ENCODE results near the gene FBXO21.
"Not testable (repeated sequence)": the region's sequence is repeated elsewhere in the genome, so short reads cannot be mapped to it uniquely, and the experiment has no call there.

The FBXO21 gene, protein sequence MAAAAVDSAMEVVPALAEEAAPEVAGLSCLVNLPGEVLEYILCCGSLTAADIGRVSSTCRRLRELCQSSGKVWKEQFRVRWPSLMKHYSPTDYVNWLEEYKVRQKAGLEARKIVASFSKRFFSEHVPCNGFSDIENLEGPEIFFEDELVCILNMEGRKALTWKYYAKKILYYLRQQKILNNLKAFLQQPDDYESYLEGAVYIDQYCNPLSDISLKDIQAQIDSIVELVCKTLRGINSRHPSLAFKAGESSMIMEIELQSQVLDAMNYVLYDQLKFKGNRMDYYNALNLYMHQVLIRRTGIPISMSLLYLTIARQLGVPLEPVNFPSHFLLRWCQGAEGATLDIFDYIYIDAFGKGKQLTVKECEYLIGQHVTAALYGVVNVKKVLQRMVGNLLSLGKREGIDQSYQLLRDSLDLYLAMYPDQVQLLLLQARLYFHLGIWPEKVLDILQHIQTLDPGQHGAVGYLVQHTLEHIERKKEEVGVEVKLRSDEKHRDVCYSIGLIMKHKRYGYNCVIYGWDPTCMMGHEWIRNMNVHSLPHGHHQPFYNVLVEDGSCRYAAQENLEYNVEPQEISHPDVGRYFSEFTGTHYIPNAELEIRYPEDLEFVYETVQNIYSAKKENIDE

DNA sequence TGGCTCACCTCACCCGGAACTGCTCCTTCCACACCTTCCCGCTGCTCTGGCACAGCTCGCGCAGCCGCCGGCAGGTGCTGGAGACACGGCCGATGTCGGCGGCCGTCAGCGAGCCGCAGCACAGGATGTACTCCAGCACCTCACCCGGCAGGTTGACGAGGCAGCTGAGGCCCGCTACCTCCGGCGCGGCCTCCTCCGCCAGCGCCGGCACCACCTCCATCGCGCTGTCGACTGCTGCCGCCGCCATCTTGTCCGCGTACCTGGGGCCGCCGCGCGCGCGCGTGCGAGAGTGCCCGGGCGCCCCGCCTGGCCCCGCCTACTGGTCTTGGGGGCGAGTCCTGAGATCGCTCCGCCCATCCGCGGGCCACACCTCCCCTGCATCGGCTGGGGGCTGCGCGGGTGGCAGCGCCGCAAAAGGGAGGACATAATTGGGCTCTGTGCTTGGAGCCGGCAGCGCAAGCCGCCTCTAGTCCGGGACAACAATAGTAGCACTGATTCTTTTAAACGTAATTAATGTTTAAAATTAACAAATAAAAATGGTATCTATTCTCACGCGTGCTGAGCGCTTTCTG lies at the start of gene FBXO21:
TSS of gene FBXO21 (minus strand) at position 261 of the 572 bp plus-strand sequence. CDS start at position 247, 14 bp downstream.
- Histone ChIP-seq H3K27me3 (ENCODE audit: insufficient read depth, low read length) (no peaks in the 10 kb centered on the region; the same call in 1 of the 2 replicates), H3K4me3 (ENCODE audit: low read length) (peak within 1 kb of the TSS; percentile 99), H3K4me1 (ENCODE audit: insufficient read depth, low read length) (peaks cover 12% of the 10 kb centered on the region; the same call in 1 of the 2 replicates), H3K27ac (ENCODE audit: low read length) (no peak within 1 kb of the TSS), H3K9me3 (ENCODE audit: insufficient read depth, low read depth, low read length) (no peaks in the 10 kb centered on the region; the same call in 1 of the 2 replicates), H3K9ac (ENCODE audit: low read depth, low read length) (peak within 1 kb of the TSS; percentile 89), H3K36me3 (ENCODE audit: insufficient read depth, low read depth, low read length) (peaks cover 24% of the 10 kb centered on the region)

DNA sequence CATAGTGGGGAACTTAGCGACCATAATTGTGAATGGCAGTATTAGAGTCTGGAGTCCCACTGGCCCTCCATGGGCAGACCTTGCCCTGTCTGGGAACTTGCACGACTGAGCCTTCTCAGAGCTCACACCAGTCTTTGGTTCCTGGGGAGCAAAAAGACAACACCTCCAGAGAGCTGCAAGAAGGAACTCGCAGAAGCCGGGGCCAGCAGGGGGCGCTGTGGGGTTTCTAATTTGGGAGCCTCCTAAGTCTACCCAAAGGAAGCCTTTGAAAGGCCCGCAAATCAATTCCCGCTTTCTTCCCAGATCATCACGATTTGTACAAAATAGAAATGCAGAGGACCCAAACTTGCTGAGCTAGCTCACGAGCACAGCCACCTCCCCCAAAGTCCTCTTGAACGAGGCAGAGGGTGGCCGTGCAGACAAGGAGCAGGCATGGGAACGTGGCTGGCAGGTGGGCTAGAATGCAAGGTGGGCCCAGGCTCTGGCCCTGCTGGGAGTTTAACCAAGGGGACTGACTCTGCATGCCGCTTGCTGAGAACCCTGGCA lies 46.3 kb upstream of the FBXO21 start:
- no peaks in the 10 kb centered on the region for H3K36me3 ChIP-seq (ENCODE audit: insufficient read depth, low read depth, low read length)
- no peak overlapping the region for H3K9ac ChIP-seq (ENCODE audit: low read depth, low read length)
- no peak overlapping the region for H3K4me3 ChIP-seq (ENCODE audit: low read length)
- H3K9me3 ChIP-seq (ENCODE audit: insufficient read depth, low read depth, low read length): no peaks in the 10 kb centered on the region
- no peaks in the 10 kb centered on the region for H3K27me3 ChIP-seq (ENCODE audit: insufficient read depth, low read length)
- H3K4me1 ChIP-seq (ENCODE audit: insufficient read depth, low read length): peaks cover 14% of the 10 kb centered on the region; the same call in 1 of the 2 replicates
- no peak overlapping the region for H3K27ac ChIP-seq (ENCODE audit: low read length)

DNA sequence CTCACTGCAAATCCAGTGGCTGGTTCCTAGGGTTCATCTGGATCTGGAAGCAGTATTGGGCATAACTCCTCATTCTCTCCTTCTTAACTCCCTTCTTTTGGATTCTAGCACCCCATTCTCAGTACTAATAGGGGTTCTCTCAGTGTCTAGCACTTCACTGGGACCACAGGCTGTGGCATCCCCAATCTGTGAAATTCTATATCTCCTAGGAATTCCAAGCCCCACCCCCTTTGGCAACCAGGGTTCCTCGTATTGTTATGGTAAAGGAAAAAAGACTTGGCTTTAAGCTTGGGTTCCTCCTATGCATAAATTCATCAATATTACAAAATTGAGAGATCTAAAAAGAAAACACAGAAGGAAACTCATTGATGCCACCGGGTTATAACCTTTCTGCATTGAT lies 45.0 kb upstream of the FBXO21 start:
- Histone ChIP-seq H3K9ac (ENCODE audit: low read depth, low read length) (no peak overlapping the region), H3K4me1 (ENCODE audit: insufficient read depth, low read length) (peaks cover 14% of the 10 kb centered on the region; the same call in 1 of the 2 replicates), H3K27ac (ENCODE audit: low read length) (no peak overlapping the region), H3K4me3 (ENCODE audit: low read length) (no peak overlapping the region), H3K9me3 (ENCODE audit: insufficient read depth, low read depth, low read length) (no peaks in the 10 kb centered on the region), H3K36me3 (ENCODE audit: insufficient read depth, low read depth, low read length) (no peaks in the 10 kb centered on the region), H3K27me3 (ENCODE audit: insufficient read depth, low read length) (no peaks in the 10 kb centered on the region)

DNA sequence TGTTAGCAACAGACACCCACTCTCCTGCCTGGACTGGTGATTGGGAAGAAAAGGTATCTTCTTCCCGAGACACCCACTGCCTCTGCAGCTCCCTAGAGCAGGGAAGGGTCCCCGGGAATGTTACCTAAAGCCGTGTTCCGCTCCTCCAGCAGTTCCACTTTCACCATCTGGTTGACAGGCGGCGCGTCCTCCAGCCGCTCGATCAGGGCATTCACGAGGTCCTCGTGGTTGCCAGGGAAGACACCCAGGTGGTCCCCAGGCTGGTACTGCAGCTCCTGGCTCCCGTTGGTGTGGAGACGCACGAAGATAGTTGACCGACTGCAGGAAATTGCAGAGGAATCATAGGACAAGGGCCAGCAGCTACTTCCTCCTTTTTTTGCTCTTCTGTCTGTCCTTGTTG lies 44.2 kb upstream of the FBXO21 start:
- H3K9ac ChIP-seq (ENCODE audit: low read depth, low read length): no peak overlapping the region
- H3K4me3 ChIP-seq (ENCODE audit: low read length): no peak overlapping the region
- no peak overlapping the region for H3K27ac ChIP-seq (ENCODE audit: low read length)
- H3K9me3 ChIP-seq (ENCODE audit: insufficient read depth, low read depth, low read length): no peaks in the 10 kb centered on the region
- no peaks in the 10 kb centered on the region for H3K36me3 ChIP-seq (ENCODE audit: insufficient read depth, low read depth, low read length)
- H3K27me3 ChIP-seq (ENCODE audit: insufficient read depth, low read length): no peaks in the 10 kb centered on the region
- peaks cover 14% of the 10 kb centered on the region; the same call in 1 of the 2 replicates for H3K4me1 ChIP-seq (ENCODE audit: insufficient read depth, low read length)

DNA sequence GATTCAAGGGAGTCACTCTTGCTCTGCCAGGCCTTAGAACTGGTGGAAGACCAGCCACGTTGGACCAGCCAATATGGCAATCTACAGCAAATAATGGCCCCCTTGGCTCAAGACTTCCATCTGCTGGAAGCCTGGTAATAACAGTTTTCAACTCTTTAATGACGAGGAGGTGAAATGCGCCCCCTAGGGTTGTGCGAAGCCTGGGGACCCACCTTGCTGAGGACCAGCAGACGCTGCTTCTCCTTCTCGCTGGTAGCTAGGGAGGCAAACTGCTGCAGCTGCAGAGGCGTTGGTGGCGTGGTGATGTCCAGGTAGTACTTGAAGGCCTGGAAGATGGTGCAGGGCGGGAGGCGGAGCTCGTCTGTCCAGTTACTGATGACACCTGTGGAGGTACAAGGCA lies 41.5 kb upstream of the FBXO21 start:
- H3K9ac ChIP-seq (ENCODE audit: low read depth, low read length): no peak overlapping the region
- no peaks in the 10 kb centered on the region for H3K27me3 ChIP-seq (ENCODE audit: insufficient read depth, low read length)
- no peak overlapping the region for H3K4me3 ChIP-seq (ENCODE audit: low read length)
- H3K9me3 ChIP-seq (ENCODE audit: insufficient read depth, low read depth, low read length): no peaks in the 10 kb centered on the region
- no peaks in the 10 kb centered on the region for H3K36me3 ChIP-seq (ENCODE audit: insufficient read depth, low read depth, low read length)
- peaks cover 14% of the 10 kb centered on the region; the same call in 1 of the 2 replicates for H3K4me1 ChIP-seq (ENCODE audit: insufficient read depth, low read length)
- no peak overlapping the region for H3K27ac ChIP-seq (ENCODE audit: low read length)

DNA sequence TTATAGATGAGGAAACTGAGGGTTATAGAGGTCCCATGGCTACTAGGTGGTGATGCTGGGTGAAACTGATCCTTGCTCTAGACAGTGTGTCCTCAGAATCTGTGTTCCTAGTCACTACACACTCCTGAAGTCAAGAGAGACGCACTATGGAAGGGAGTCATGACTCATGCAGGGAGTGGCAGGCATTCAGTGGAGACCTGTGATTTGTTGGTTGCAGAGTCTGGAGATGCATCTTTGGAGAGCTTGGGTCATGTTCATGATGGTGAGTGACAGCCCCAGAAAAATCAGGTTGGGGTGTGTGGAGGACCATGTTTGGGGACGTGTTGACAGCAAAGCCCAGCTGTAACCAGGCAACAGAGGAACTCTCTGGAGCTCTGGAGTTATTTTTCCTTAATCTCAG lies 38.0 kb upstream of the FBXO21 start:
- Histone ChIP-seq H3K27me3 (ENCODE audit: insufficient read depth, low read length) (no peaks in the 10 kb centered on the region), H3K4me1 (ENCODE audit: insufficient read depth, low read length) (no peaks in the 10 kb centered on the region), H3K36me3 (ENCODE audit: insufficient read depth, low read depth, low read length) (no peaks in the 10 kb centered on the region), H3K27ac (ENCODE audit: low read length) (no peak overlapping the region), H3K9ac (ENCODE audit: low read depth, low read length) (no peak overlapping the region), H3K4me3 (ENCODE audit: low read length) (no peak overlapping the region), H3K9me3 (ENCODE audit: insufficient read depth, low read depth, low read length) (no peaks in the 10 kb centered on the region)

DNA sequence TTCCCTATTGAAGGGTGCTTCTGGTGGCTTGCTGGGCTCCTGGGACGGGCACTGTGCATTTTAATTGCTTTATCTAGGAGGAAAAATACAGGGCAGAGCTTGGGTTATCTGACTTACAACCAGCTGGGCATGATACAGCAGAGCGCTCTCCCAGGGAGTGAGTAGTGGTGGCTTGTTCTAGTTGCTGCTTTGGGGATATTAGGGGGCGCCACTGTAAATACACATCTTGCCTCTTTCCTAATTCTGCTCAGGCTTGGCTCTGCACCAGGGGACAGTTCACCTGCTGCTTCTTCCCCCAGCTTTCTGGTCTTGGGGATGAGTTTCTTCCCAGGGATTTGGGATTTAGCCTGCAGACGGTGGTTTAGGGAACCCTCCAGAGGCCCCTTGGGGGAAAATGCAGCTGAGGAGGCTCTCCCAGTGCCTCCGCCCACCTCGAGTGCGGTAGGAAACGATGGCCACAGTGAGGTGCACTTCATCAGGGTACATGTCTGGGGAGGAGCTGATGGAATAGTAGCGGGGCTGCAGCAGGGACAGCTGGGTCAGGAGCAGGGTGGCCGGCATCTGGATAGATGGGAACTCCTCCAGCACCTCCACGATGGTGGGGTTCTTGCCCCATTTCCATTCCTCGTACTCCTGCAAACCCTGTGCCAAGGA lies 36.9 kb upstream of the FBXO21 start:
- no peaks in the 10 kb centered on the region for H3K36me3 ChIP-seq (ENCODE audit: insufficient read depth, low read depth, low read length)
- H3K27me3 ChIP-seq (ENCODE audit: insufficient read depth, low read length): no peaks in the 10 kb centered on the region
- H3K9ac ChIP-seq (ENCODE audit: low read depth, low read length): no peak overlapping the region
- H3K9me3 ChIP-seq (ENCODE audit: insufficient read depth, low read depth, low read length): no peaks in the 10 kb centered on the region
- H3K27ac ChIP-seq (ENCODE audit: low read length): no peak overlapping the region
- H3K4me3 ChIP-seq (ENCODE audit: low read length): no peak overlapping the region
- H3K4me1 ChIP-seq (ENCODE audit: insufficient read depth, low read length): no peaks in the 10 kb centered on the region

DNA sequence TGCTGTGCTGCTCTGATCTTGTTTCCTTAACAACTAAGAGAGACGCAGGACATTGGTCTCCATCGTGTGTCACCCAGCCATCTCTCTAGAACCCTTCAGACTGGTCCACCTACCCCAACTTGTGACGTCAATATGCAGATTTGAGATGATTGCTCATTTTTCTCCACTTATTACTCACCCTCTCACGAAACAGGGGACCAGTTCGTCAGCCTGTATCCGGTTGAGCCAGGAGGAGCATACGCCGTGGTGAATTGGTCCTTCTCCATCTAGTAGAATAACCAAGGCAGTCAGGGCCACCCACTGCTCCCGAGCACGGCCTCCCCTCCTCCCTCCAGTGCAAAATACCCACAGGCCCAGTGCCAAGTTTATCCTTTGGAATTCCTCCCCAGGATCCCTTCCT lies 36.2 kb upstream of the FBXO21 start:
- no peak overlapping the region for H3K9ac ChIP-seq (ENCODE audit: low read depth, low read length)
- no peak overlapping the region for H3K4me3 ChIP-seq (ENCODE audit: low read length)
- H3K9me3 ChIP-seq (ENCODE audit: insufficient read depth, low read depth, low read length): no peaks in the 10 kb centered on the region
- no peaks in the 10 kb centered on the region for H3K27me3 ChIP-seq (ENCODE audit: insufficient read depth, low read length)
- H3K4me1 ChIP-seq (ENCODE audit: insufficient read depth, low read length): no peaks in the 10 kb centered on the region
- no peak overlapping the region for H3K27ac ChIP-seq (ENCODE audit: low read length)
- H3K36me3 ChIP-seq (ENCODE audit: insufficient read depth, low read depth, low read length): no peaks in the 10 kb centered on the region

DNA sequence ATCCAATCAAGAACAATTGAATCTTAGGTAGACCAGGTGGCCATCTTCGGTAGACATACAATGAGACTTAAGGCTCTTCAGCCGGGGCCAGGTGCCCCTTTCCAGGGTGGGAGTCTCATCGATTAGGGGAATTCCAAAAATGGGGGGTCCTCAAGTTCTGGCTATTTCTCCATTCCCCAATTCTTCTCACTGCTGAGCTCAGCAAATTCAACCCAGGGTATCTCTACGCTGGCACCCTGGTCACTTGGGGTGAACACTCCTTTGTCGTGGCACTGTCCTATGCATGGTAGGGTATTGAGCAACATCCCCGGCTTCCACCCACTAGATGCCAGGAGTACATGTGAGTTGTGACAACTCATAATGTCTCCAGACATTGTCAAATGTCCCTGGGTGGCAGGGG lies 34.9 kb upstream of the FBXO21 start:
- no peaks in the 10 kb centered on the region for H3K4me1 ChIP-seq (ENCODE audit: insufficient read depth, low read length)
- H3K4me3 ChIP-seq (ENCODE audit: low read length): no peak overlapping the region
- H3K36me3 ChIP-seq (ENCODE audit: insufficient read depth, low read depth, low read length): no peaks in the 10 kb centered on the region
- no peak overlapping the region for H3K9ac ChIP-seq (ENCODE audit: low read depth, low read length)
- H3K27ac ChIP-seq (ENCODE audit: low read length): no peak overlapping the region
- H3K9me3 ChIP-seq (ENCODE audit: insufficient read depth, low read depth, low read length): no peaks in the 10 kb centered on the region
- no peaks in the 10 kb centered on the region for H3K27me3 ChIP-seq (ENCODE audit: insufficient read depth, low read length)

DNA sequence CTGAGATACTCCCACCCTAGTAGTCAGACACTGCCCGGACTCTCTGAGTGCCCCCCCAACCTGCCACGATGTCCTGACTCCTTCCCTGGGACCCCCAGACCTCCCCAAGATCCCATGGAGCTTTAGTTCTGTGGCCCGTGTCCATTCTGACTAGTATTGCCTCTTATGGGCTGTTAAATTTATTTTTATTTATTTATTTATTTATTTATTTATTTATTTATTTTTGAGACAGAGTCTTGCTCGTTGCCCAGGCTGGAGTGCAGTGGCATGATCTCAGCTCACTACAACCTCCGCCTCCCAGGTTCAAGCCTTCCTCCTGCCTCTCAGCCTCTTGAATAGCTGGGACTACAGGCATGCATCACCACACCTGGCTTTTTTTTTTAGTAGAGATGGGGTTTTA lies 30.7 kb upstream of the FBXO21 start:
- H3K9me3 ChIP-seq (ENCODE audit: insufficient read depth, low read depth, low read length); H3K4me3 ChIP-seq (ENCODE audit: low read length); H3K9ac ChIP-seq (ENCODE audit: low read depth, low read length); H3K36me3 ChIP-seq (ENCODE audit: insufficient read depth, low read depth, low read length); H3K27ac ChIP-seq (ENCODE audit: low read length); H3K27me3 ChIP-seq (ENCODE audit: insufficient read depth, low read length); H3K4me1 ChIP-seq (ENCODE audit: insufficient read depth, low read length): not testable (repeated sequence)

DNA sequence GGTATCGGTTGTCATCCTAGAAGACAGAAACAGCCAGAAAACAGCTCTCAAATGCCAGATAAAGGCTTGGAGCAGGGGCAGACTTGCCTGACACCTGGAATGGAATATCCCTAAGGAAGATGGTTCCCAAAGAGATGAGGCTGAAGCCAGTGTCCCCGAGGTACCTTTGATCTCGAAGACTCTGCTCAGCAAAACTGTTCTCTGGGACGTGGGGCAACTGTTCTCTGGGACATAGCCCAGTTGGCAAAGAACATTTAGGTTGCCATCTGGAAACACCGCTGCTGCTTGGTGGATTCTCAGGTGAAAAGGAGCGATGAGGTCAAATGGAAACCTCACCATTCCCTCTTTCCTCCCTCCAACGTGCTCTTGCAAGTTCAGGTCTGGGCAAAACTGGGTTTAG lies 27.9 kb upstream of the FBXO21 start:
- no peak overlapping the region for H3K4me3 ChIP-seq (ENCODE audit: low read length)
- no peak overlapping the region for H3K9ac ChIP-seq (ENCODE audit: low read depth, low read length)
- H3K4me1 ChIP-seq (ENCODE audit: insufficient read depth, low read length): no peaks in the 10 kb centered on the region
- H3K9me3 ChIP-seq (ENCODE audit: insufficient read depth, low read depth, low read length): no peaks in the 10 kb centered on the region
- no peaks in the 10 kb centered on the region for H3K36me3 ChIP-seq (ENCODE audit: insufficient read depth, low read depth, low read length)
- no peaks in the 10 kb centered on the region; the same call in 1 of the 2 replicates for H3K27me3 ChIP-seq (ENCODE audit: insufficient read depth, low read length)
- no peak overlapping the region for H3K27ac ChIP-seq (ENCODE audit: low read length)

Data from iPS-20b (cell line).